HFF-Myc (cell line): Measurements from ENCODE around the gene IFI16.

Experiments used
- DNase-seq: peaks from one replicate; pipeline ENCODE4 v3.0.0-alpha.2; 2011; ENCODE audit warnings: low read depth; ENCODE audit errors: extremely low read depth
- H3K4me3 ChIP-seq: replicated peaks from 2 replicates; pipeline ENCODE4 v1.5.1; 2011; ENCODE audit warnings: low read depth, mild to moderate bottlenecking, control low read depth, low read length
- TF ChIP-seq, protein P1 (sequence below): IDR thresholded peaks from 2 replicates; pipeline ENCODE4 v1.5.1; 2012; ENCODE audit warnings: mild to moderate bottlenecking, low read depth, low read length, control low read depth; ENCODE audit errors: missing control alignments

IFI16 gene

DNA sequence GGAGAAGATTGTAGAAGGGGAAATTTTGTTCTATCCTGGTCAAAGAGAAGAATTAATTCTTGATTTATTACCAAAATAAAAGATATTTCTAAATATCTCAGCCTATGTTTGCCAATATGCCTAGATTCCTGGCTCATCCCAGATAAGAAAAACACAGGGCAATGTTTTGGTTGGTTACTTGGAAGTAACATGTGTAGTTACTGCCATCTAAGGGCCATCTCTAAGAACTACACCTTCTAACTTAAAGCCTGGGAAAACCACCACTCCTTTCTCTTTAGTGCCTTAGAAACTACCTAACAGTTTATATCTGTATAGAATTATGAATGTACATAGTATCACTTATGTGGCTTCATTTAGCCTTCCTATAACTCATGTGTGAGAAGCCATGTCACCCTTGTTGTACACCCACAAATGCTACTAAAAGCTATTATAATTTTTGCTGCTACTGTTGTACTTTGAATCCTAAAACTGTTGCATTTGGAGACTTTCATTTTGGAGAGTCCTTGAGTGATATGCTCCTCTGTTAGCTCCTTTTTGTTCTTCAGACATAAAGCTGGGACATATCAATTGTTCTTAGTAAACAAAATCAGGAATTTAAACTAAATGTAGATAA lies 62.4 kb downstream of the IFI16 start:
- H3K4me3 ChIP-seq, result no peak overlapping the region
- TF ChIP-seq, protein P1, sequence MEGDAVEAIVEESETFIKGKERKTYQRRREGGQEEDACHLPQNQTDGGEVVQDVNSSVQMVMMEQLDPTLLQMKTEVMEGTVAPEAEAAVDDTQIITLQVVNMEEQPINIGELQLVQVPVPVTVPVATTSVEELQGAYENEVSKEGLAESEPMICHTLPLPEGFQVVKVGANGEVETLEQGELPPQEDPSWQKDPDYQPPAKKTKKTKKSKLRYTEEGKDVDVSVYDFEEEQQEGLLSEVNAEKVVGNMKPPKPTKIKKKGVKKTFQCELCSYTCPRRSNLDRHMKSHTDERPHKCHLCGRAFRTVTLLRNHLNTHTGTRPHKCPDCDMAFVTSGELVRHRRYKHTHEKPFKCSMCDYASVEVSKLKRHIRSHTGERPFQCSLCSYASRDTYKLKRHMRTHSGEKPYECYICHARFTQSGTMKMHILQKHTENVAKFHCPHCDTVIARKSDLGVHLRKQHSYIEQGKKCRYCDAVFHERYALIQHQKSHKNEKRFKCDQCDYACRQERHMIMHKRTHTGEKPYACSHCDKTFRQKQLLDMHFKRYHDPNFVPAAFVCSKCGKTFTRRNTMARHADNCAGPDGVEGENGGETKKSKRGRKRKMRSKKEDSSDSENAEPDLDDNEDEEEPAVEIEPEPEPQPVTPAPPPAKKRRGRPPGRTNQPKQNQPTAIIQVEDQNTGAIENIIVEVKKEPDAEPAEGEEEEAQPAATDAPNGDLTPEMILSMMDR, result peak; percentile 54
- DNase-seq, result peak; percentile 51

GRCh38 chr1:159076438-159077119 lies 66.9 kb downstream of the IFI16 start, which contains the start of gene AIM2:
Gene AIM2, minus strand, starts transcription at chr1:159076766. Its CDS starts 3,267 bp downstream, at chr1:159073499.
- H3K4me3 ChIP-seq, result no peak within 1 kb of the TSS
- TF ChIP-seq, protein P1, result no peak
- peak; percentile 47 for DNase-seq

GRCh38 chr1:159077120-159077961 lies 67.6 kb downstream of the IFI16 start:
- TF ChIP-seq, protein P1, result no peak
- DNase-seq, result peak; percentile 30
- H3K4me3 ChIP-seq, result no peak overlapping the region

GRCh38 chr1:159079525-159079924 lies 69.8 kb downstream of the IFI16 start:
- DNase-seq, result no peak
- no peak overlapping the region for H3K4me3 ChIP-seq
- TF ChIP-seq, protein P1, result no peak

GRCh38 chr1:159081626-159082025 lies 71.9 kb downstream of the IFI16 start:
- H3K4me3 ChIP-seq, result no peak overlapping the region
- TF ChIP-seq, protein P1, result no peak
- DNase-seq, result no peak

GRCh38 chr1:159083013-159083412 lies 73.3 kb downstream of the IFI16 start:
- no peak for DNase-seq
- TF ChIP-seq, protein P1, result no peak
- no peak overlapping the region for H3K4me3 ChIP-seq
